GM18526 (cell line): ENCODE results near the gene KAZALD1.

Experiments
- POLR2A ChIP-seq: IDR thresholded peaks from 3 replicates; pipeline ENCODE4 v1.6.1; 2011; ENCODE audit not compliant: insufficient read length; ENCODE audit errors: extremely low read depth

The KAZALD1 gene

DNA sequence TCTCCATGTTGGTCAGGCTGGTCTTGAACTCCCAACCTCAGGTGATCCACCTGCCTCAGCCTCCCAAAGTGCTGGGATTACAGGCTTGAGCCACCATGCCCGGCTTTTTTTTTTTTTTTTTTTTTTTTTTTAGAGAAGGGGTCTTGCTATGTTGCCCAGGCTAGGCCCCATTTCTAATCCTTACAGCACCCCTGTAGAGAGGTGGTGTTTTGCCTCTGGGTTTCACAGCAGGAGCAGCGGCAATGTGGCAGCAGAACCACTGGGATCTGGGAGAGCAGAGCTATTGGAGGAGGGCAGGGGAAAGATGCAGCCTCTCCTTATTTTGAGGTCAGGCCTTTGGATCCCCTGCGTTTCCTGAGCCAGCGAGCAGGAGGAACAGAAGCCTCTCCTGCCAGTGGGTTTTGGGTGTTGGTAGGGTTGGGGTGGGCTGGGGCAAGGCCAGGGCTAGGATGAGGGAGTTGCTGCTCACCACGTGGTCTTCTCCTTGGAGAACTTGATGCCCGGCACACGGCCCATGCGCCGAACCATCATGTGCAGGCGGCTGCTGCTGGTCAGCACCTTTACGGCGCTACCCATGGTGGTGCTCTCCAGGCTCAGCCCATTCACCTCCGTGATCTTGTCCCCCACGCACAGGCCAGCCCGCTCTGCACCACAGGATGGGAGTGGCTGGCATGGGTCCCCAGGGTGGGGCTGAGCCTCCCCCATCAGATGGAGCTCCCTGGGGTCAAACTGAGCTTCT lies 38.7 kb upstream of the KAZALD1 start:
- TF ChIP-seq POLR2A: no peak

DNA sequence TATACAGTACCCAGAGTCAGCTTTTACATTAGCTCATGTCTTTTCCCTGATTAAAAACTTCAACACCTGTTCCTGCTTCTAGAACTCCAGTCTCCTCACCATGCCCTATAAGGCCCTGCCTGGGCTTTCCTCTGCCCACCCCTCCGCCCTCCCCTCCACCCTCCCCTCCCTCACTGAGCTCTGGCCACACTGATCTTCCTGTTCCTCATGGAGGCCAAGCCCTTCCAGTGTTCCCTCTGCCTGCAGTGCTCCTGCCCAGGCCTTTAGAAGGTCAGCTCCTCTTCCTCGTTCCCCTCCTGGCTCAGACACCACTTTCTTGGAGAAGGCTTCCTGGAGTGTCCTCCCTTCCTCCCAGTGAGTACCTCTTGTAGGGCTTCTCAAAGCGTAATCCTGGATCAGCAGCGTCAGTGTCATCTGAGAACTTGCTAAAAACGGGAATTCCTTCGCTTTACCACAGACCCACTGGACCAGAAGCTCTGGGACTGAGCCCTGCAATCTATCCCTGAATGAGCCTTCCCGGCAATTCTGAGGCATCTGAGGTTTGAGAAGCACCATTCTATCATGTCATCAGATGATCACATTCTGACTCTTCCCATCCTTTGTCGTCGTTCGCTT lies 34.6 kb upstream of the KAZALD1 start:
- TF ChIP-seq POLR2A: no peak

DNA sequence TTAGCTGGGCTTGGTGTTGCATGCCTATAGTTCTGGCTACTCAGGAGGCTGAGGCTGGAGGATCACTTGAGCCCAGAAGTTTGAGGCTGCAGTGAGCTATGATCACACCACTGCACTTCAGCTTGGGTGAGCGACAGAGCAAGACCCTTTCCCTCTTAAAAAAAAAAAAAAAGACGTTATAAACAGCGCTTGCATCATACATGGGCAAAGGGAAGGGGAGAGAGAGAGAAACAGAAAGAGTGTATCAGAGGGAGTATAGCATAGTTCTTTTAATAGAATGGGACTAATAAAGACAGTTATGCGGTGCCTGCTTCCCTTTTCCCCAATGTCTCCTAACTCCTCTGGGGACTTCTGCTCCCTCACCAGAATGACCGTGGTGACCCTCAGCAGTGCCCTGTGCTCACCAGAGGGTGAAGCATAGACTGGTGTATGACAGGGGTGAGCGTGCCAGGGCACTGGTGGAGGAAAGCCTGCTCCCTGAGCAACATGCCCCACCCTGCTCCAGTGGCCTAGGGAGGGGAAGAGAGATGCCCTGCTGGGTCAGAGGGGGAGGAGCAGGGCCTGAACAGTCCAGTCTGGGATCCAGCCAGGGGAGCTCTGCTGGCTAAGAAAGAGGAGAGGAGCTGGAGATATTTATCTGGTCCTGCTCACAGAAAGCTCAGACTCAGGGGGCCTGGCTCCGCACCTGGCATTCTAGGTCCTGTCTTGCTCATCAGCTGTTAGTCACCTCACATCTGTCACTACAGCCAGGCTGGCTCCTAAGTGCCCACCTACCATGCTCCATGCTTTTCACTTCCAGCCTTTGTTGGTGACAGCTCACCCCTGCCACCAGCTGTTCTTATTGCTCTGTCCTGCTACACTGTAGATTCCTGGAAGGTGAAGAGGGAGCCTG lies 33.1 kb upstream of the KAZALD1 start:
- no peak for TF ChIP-seq POLR2A

DNA sequence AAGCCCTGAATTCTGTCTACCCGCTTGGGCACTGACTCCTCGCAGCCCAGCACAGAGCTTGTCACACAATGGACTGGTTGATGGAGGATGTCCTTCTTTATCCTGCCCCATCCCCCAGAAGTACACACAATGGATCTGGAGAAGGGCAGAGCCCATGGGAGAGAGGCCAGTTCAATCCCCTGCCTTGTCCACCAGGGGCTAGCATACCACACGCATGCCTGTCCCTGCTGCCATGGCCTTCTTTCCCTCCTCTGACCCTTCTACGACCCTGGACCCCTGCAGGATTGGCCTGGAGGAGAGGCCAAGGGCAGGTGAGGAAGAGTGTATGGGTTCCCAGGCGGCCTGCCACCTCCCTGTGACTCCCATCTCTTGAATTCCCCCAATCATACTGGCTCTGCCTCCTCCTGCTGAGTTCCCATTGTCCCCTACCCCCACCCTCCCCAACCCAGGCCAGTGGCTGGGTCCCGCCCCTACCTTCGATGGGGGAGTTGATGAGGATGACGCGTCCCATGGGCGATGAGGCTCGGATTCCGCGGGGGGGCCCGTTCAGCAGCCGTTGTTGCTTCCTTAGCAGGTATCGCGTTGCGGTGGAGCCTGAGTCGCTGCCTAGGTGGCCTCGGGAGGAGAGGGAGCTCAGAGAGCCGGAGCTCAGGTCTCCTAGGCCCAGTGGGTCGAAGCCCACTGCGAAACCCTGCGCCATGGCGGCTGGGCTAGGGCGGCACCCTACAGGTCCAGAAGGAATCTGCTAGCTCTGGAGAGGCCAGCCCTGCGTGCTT lies 32.1 kb upstream of the KAZALD1 start:
- no peak for TF ChIP-seq POLR2A

DNA sequence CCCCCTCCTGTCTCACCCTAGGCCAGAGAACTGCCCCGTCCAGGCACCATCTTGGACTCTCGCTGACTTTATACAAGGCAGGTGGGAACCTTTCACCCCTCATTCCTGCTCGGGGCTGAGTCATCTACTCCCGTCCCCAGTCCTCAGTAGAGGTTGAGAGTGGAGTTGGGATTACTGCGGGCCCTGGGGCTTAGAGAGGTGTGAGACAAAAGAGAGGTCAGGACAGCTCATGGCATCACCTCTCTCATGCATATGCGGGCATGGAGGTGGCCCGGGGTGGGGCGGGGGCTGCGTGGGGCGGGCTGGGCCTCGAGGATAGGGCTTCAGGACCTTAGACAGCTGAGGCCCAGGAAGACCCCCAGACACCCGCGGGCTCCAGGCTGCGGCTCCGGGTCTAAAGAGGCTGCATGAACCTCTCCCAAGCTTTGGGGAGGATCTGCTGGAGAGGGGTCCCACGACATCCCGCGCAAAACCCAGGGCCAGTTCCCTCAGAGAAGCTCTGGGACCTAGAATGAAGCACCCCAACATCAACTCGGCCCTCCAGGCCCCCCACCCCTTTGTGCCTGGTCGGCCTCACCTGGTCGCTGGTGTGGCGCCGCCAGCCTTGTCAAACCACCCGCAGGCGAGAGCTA lies 31.2 kb upstream of the KAZALD1 start:
- no peak for TF ChIP-seq POLR2A

DNA sequence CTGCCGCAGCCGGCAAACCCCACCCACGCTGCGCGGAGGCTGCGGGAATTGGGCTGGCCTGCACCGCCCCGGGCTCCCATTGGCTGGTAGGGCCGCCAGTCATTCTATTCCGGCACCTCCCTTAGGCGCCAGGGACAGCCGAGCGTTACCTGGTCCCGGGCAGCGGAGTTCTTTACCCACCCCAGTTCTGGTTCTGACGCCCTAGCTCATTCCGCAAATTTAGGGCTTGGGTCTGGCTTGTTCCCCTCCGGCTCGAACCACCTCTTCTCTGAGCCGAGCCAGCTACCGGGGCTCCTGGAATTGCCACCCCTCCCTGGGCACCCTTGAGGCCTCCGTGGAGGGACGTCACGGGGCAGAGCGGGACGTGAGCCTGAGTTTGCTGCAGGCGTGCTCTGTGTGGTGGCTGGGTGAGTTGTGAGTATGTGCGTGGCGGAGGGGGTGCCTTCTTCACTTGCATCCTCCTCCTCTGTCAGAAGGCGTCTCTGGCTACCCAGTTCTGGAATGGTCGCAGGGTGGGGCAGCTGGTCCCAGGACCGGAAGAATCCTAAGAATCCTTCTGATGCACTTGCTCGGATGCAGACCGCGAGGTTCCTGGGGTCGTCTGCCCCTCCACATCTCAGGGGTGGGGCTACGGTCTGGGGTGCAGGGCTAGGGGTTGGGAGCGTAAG lies 30.5 kb upstream of the KAZALD1 start, which contains the start of the genes PDZD7 and SFXN3:
TSS of gene PDZD7 (minus strand) at position 2 of the 668 bp plus-strand sequence. CDS start 910 bp downstream, outside the sequence.
TSS of gene SFXN3 (plus strand) at position 107 of the 668 bp plus-strand sequence. CDS start 3,461 bp downstream, outside the sequence.
- TF ChIP-seq POLR2A: no peak

DNA sequence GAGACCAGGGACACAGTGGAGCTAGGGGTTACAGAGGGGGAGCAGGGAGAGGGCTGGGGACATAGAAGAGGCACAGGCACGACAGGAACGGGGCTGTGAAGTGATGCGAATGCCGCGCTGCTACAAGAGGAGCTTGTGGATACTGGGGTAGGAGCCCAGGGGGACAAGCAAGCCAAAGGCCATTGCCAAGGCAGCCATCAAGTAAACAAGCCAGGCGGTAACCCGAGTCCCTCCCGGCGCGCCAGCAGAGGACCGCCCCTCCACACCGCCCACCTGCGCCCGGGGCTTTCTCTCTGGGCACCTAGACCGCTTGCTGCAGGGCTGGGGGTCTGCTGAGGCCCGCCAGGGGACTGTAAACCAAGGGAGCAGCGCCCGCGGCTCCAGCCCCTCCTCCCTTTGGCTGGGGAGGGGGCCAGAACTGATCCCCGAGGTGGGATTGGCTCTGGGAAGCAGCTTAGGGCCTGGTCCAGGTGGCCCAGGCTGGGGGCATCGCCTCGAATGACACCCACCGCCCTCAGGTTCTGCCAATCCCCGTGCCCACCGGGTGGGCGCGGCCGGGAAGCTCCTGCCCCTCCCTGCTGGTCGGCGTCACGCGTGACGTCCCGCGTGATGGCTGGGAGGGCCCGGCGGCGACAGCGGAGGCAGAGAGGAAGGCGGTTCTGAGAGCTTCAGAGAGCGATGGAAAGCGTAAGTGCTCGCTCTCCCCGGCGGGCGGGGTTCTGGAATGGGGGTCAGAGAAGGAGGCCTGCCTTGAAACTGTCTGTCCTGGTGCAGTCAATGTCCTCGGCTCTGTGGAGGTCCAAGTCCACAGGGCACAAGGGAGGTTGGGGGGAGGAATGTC lies 29.8 kb upstream of the KAZALD1 start:
- no peak for TF ChIP-seq POLR2A

DNA sequence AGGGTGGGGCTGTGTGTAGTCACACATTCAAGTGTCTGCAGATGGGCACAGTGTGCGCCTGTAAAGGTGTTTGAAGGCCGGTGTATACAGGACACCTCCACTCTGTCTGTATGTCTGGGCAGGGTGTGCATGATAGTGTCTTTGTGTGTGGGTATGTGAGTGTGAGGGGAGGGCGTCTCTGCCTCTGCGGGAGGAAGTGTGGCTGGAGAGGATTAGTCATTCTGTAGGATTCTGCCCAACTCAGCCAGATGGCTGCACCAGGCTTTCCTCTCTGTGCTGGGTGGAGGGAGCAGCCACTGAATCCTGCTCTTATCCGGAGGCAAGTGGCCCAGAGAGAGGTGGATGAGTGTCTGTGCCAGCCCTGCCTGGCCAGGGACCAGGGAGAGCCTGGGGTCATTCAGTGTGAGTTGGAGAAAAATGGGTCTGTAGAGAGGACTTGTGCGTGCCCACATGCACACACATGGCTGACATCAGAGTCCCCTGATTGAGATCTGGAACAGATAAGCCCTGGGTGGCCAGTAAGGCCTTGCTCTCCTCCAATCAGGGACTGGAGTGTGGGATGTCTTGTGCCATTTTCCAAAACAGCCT lies 29.1 kb upstream of the KAZALD1 start:
- TF ChIP-seq POLR2A: no peak

DNA sequence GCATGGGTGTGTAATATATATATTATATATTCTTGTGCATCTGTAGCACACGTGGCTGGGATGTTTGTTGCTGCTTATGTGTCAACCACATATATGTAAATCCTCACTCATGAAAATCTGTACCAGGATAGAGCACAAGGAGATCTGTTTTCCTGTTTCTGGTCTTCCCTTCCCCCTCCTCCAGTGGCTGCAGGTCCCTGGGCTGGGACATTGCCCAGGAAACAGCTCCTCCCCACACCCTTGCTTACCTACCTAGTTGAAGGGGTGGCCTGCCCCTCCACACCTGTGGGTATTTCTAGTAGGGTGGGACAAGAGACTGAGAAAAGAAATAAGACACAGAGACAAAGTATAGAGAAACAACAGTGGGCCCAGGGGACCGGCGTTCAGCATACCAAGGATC lies 28.5 kb upstream of the KAZALD1 start:
- no peak for TF ChIP-seq POLR2A

DNA sequence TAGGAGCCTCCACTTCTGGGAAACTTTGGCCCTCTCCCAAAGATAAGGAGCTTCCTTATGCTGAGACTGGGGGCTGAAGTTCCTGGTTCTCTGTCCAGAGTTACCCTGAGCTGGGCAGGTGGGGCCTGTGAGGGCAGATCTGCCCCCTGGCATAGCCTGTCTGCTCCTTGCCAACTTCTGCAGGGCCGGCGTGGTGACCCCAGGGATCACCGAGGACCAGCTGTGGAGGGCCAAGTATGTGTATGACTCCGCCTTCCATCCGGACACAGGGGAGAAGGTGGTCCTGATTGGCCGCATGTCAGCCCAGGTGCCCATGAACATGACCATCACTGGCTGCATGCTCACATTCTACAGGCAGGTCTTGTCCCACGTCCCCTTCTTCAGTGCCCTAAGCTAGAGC lies 26.5 kb upstream of the KAZALD1 start:
- TF ChIP-seq POLR2A: no peak

DNA sequence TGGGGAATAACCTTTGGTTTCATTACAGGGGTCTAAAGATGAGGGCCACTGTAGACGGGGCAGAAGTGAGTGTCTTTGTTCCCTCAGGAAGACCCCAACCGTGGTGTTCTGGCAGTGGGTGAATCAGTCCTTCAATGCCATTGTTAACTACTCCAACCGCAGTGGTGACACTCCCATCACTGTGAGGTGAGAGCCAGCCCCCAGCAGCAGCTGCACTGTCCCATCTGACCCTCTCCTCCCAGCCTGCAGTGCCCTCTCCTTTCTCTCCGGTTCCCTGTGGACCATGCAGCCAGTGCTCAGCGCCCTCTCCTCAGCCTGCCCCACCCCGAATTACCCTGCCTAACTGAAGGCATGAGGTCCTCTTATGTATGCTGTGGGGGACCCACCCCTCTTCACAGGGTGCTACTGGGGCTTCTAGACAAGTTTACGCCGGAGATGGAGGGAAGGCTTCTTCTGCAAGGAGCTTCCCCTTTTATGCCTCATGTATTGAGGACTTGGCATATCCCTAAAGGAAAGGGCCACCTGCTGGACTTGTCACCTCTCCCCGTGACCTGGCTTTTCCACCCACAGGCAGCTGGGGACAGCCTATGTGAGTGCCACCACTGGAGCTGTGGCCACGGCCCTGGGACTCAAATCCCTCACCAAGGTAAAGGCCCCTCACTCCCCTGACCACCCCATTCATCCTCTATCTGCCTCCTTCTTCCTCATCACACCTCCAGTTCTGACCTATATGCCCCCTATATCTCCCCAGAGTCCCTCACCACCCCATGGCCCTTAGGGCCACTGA lies 25.7 kb upstream of the KAZALD1 start:
- TF ChIP-seq POLR2A: no peak

DNA sequence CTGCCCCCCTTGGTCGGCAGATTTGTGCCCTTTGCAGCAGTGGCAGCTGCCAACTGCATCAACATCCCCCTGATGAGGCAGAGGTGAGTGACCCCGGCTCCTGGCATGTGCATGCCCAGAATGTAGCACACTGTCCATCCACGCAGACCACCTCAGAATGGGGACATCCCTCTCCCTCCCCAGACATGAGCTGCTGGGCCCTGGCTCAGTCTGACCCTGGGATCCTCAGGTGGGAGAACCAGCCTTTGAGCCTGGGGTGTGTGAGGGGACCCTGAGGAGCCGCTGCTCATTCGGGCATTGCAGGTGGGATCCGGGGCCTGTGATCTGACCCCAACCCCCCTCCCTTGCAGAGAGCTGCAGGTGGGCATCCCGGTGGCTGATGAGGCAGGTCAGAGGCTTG lies 25.1 kb upstream of the KAZALD1 start:
- TF ChIP-seq POLR2A: no peak

DNA sequence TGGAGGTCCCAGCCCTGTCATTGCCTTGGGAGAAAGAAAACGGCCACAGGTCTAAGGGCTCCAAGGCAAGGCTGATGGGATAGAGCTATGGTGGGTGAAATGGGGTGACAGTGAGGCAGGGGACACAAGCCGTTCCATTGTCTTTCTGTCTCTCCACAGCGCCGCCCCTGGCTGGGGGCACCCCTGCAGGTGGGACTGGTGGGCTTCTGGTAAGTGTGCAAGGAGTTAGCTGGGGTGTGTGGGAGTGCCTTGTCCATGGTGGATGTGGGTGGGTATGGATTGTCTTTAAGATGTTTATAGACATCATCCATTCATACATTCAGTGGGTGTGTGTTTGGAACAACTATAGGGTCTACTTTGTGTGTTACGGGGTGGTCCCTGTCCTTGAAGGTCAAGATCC lies 23.3 kb upstream of the KAZALD1 start:
- TF ChIP-seq POLR2A: no peak
